ENCODE data around the gene CFAP126. TPM values are rescaled to one million over a fixed set of nuclear protein-coding genes. Genes with fewer than 3 reads are reported as not detected.

The CFAP126 gene
- total and polyA plus RNA-seq, 11 donors = not detected

DNA sequence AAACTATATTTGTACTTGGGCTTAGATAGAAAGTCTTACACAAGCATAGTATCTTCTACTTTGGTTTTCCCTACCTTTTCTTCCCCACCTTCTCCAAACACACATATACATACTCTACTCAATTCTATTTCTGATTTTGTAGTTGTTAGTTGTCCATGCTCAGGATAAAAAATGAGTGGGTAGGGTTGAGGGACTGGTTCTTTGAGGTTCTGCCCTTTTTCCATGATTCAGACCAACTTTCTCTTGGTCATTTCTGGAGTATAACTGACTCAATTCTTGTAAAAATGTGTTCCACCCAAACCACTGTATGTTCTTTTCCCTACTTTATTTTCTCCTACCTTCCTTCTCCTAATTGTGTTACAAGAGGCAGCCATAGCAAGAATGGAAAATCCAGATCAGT, 3.3 kb downstream of the CFAP126 start:
- peaks cover 0 to 53% (median 25%) of the 10 kb centered on the region in 9 donors for H3K36me3 ChIP-seq
- H3K27me3 ChIP-seq = no peaks in the 10 kb centered on the region
- no peak overlapping the region for H3K4me3 ChIP-seq
- DNase-seq = no peak
- H3K9me3 ChIP-seq = no peaks in the 10 kb centered on the region
- H3K4me1 ChIP-seq = peaks cover 0 to 19% (median 7%) of the 10 kb centered on the region in 12 donors
- no peak for ATAC-seq
- intact Hi-C loops (cut with DNase I) = loop anchor here in 1 of 10 donors (10.0 kb wide), 1 partner anchor 50 kb away; the partner anchor contains the start of gene SDHC
- no peak overlapping the region for H3K27ac ChIP-seq
- no peak for TF ChIP-seq POLR2A (IDR thresholded peaks at IDR 0.05)
- TF ChIP-seq, protein P1, sequence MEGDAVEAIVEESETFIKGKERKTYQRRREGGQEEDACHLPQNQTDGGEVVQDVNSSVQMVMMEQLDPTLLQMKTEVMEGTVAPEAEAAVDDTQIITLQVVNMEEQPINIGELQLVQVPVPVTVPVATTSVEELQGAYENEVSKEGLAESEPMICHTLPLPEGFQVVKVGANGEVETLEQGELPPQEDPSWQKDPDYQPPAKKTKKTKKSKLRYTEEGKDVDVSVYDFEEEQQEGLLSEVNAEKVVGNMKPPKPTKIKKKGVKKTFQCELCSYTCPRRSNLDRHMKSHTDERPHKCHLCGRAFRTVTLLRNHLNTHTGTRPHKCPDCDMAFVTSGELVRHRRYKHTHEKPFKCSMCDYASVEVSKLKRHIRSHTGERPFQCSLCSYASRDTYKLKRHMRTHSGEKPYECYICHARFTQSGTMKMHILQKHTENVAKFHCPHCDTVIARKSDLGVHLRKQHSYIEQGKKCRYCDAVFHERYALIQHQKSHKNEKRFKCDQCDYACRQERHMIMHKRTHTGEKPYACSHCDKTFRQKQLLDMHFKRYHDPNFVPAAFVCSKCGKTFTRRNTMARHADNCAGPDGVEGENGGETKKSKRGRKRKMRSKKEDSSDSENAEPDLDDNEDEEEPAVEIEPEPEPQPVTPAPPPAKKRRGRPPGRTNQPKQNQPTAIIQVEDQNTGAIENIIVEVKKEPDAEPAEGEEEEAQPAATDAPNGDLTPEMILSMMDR (IDR thresholded peaks at IDR 0.05) = no peak

DNA sequence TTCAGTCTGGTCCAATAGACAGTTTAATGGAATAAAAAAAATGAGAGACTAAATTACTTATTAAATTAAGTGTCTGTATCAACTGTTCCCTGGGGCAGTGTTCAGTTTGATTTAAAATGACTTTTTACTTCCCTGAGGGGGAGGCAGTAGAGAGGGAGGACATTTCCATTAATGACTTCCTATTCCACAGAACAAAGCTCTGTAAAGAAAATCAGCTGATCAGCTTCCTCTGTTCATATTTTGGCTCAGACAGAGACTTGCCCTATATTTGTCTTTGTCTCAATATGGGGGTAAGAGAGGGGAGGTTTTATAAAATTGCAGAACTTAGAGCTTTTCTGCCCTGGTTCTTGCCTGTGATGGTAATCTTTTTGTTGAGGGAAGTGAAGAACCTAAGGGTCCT, 8.4 kb downstream of the CFAP126 start:
- Histone ChIP-seq H3K36me3 (peaks cover 0 to 58% (median 36%) of the 10 kb centered on the region in 9 donors), H3K27me3 (no peaks in the 10 kb centered on the region), H3K9me3 (no peaks in the 10 kb centered on the region), H3K4me1 (peaks cover 0 to 18% (median 6%) of the 10 kb centered on the region in 12 donors), H3K27ac (peak overlapping the region in 4 of 12 donors; percentile 8 to 90 (median 33)), H3K4me3 (no peak overlapping the region)
- intact Hi-C loops (cut with DNase I) = loop anchor here in 1 of 10 donors (5.0 kb wide), 1 partner anchor 62 kb away; no protein-coding TSS in a partner anchor
- no peak for DNase-seq
- no peak for TF ChIP-seq POLR2A (IDR thresholded peaks at IDR 0.05)
- TF ChIP-seq, protein P1 (IDR thresholded peaks at IDR 0.05) = no peak
- ATAC-seq = peak in 3 of 4 donors; percentile 49 to 82 (median 58)

DNA sequence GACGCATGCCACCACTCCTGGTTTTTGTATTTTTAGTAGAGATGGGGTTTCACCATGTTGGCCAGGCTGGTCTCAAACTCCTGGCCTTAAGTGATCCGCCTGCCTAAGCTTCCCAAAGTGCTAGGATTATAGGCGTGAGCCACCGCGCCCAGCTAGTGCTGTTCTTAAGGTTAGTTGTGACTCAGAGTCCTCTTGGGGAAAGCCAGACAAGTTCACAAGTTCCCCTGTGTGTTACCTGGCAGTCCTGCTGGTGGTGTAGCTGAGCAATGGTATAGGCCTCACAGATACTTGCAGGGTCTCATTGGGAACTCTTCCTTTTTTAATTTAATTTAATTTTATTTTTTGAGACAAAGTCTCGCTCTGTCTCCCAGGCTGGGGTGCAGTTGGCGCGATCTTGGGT, 10.6 kb downstream of the CFAP126 start:
- DNase-seq = no peak
- TF ChIP-seq POLR2A (IDR thresholded peaks at IDR 0.05) = no peak
- TF ChIP-seq, protein P1 (IDR thresholded peaks at IDR 0.05) = no peak
- WGBS, 4 donors = 91 to 97% (median 94%) methylated on average over 8 of the region's 8 CpGs
- Histone ChIP-seq H3K4me1 (peaks cover 0 to 23% (median 6%) of the 10 kb centered on the region in 12 donors), H3K27me3 (no peaks in the 10 kb centered on the region), H3K36me3 (peaks cover 0 to 52% (median 23%) of the 10 kb centered on the region in 9 donors), H3K9me3 (no peaks in the 10 kb centered on the region), H3K27ac (no peak overlapping the region), H3K4me3 (no peak overlapping the region)
- intact Hi-C loops (cut with DNase I) = loop anchor here in 1 of 10 donors (5.0 kb wide), 1 partner anchor 60 kb away; no protein-coding TSS in a partner anchor
- no peak for ATAC-seq

DNA sequence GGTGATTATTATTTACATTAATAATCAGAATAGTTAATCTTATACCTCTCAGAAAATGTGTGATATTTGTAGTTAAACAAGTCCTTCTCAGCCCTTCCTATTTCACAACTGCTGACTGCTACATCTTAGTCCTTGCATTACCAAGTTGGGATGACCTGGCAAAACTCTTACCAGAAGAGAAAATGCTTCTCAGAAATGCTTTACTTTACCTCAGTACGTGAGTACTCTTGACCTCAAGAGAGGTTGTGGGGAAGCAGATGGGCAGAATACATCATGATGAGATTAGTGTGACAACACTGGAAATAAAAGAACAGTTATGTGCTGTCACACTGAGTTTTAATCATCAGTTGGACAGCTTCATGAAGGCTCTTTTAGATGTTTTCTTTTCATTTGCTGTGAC, 16.2 kb downstream of the CFAP126 start:
- TF ChIP-seq, protein P1 (IDR thresholded peaks at IDR 0.05) = no peak
- TF ChIP-seq POLR2A (IDR thresholded peaks at IDR 0.05) = no peak
- peaks cover 0 to 49% (median 23%) of the 10 kb centered on the region in 9 donors for H3K36me3 ChIP-seq
- DNase-seq (no peak), ATAC-seq (peak in 1 of 4 donors; percentile 58)
- peaks cover 0 to 26% (median 0%) of the 10 kb centered on the region in 12 donors for H3K4me1 ChIP-seq
- H3K27me3 ChIP-seq = no peaks in the 10 kb centered on the region
- no peak overlapping the region for H3K4me3 ChIP-seq
- intact Hi-C loops (cut with DNase I) = no loop called here
- no peaks in the 10 kb centered on the region for H3K9me3 ChIP-seq
- WGBS, 4 donors = 42 to 62% (median 48%) methylated on average over 1 of the region's 1 CpG
- peak overlapping the region in 1 of 12 donors; percentile 63 for H3K27ac ChIP-seq

Measured in heart left ventricle (tissue), 16 donors.